GM12878 (cell line): ENCODE results near the gene ESRRB. TPM values are rescaled to one million over a fixed set of nuclear protein-coding genes. Genes with fewer than 3 reads are reported as not detected.

ENCODE experiments used
- ATAC-seq: fragments of 200-7000 bp; cut with Tn5 transposase; 3 replicates; pipeline ENCODE4 v1.9.1; 2020; ENCODE audit warnings: mild to moderate bottlenecking, moderate library complexity
- Bru-seq: library from RNA; stranded (reverse); fragments of 400-500 nt; gene quantifications from one replicate; lab custom pipeline; 2021; lab: Mats Ljungman, UMichigan
- BruChase-seq, 2 experiments: library from RNA; stranded (reverse); fragments of 400-500 nt; gene quantifications; one replicate each; lab custom pipeline; 2021; lab: Mats Ljungman, UMichigan
- BruUV-seq: library from RNA; stranded (reverse); fragments of 400-500 nt; replicated peaks from 2 replicates; lab custom pipeline; 2021; lab: Mats Ljungman, UMichigan
- CTCF ChIA-PET: fragments of 300-600 bp; sonication (Branson Sonifier 250); formaldehyde crosslinking; extraction: SDS; loops from one replicate; lab custom pipeline; 2021; ENCODE audit warnings: inconsistent platforms; lab: Yijun Ruan, JAX
- POLR2A ChIA-PET: fragments of 350-600 bp; formaldehyde crosslinking; extraction: SDS; loops from one replicate; lab custom pipeline; 2021; ENCODE audit warnings: inconsistent platforms; lab: Charles Lee
- RAD21 ChIA-PET: fragments of 300-600 bp; sonication (Branson Sonifier 250); formaldehyde crosslinking; loops from one replicate; lab custom pipeline; 2023; ENCODE audit warnings: antibody characterized with exemption; ENCODE audit not compliant: unreplicated experiment; lab: Charles Lee
- SMC1A ChIA-PET: fragments of 300-600 bp; sonication (Branson Sonifier 250); formaldehyde crosslinking; loops from one replicate; lab custom pipeline; 2023; ENCODE audit not compliant: unreplicated experiment, uncharacterized antibody; lab: Charles Lee
- DNase-seq: peaks from one replicate; pipeline ENCODE4 v3.0.0-alpha.2; 2011; ENCODE audit warnings: low read depth, low spot score
- FAIRE-seq: peaks from 3 replicates; lab custom pipeline; 2011; peaks lifted over from hg19 to GRCh38; lab: Jason Lieb, UNC
- H2AFZ ChIP-seq: 2 replicates; pipeline ENCODE4 v1.6.0; 2011; ENCODE audit warnings: low read depth, low read length, control low read depth; ENCODE audit not compliant: control insufficient read depth
- H3K27ac ChIP-seq: 2 replicates; pipeline ENCODE4 v1.5.1; 2011; ENCODE audit warnings: control low read depth; ENCODE audit not compliant: control insufficient read depth, insufficient read depth
- H3K27me3 ChIP-seq, 2 experiments: replicated peaks in 1 of 2; 2 replicates each; pipeline versions ENCODE4 v1.6.0 to v1.6.1; 2011; ENCODE audit warnings: low read length in 1 of 2; ENCODE audit not compliant: control insufficient read depth in 2 of 2, insufficient read depth in 2 of 2
- H3K36me3 ChIP-seq, 2 experiments: 2 replicates each; pipeline ENCODE4 v1.5.1; 2011; ENCODE audit warnings: low read length in 1 of 2; ENCODE audit not compliant: control insufficient read depth in 2 of 2, insufficient read depth in 2 of 2
- H3K4me1 ChIP-seq: 2 replicates; pipeline ENCODE4 v1.6.1; 2011; ENCODE audit warnings: mild to moderate bottlenecking, low read length, moderate library complexity, mixed read lengths; ENCODE audit not compliant: control insufficient read depth, insufficient read depth
- H3K4me2 ChIP-seq: 2 replicates; pipeline ENCODE4 v1.6.0; 2011; ENCODE audit warnings: control low read depth; ENCODE audit not compliant: control insufficient read depth, insufficient read depth
- H3K4me3 ChIP-seq: fragments of 200-600 bp; sonication (generic); 2 replicates; pipeline ENCODE4 v1.5.1; 2016
- H3K79me2 ChIP-seq: 2 replicates; pipeline ENCODE4 v1.6.0; 2011; ENCODE audit warnings: low read length; ENCODE audit not compliant: control insufficient read depth, insufficient read depth
- H3K9ac ChIP-seq: 2 replicates; pipeline ENCODE4 v1.8.0; 2011; ENCODE audit warnings: low read length, control low read depth, mixed read lengths; ENCODE audit not compliant: control insufficient read depth, insufficient read depth
- H3K9me3 ChIP-seq: replicated peaks from 3 replicates; pipeline ENCODE4 v1.5.1; 2011; ENCODE audit warnings: mild to moderate bottlenecking, low read length; ENCODE audit not compliant: control insufficient read depth, insufficient read depth
- H4K20me1 ChIP-seq: 2 replicates; pipeline ENCODE4 v1.6.0; 2011; ENCODE audit not compliant: control insufficient read depth, insufficient read depth
- EED ChIP-seq: sonication (generic); IDR thresholded peaks from 2 replicates; pipeline ENCODE4 v1.6.1; 2016; ENCODE audit warnings: antibody characterized with exemption, low read depth
- MYB ChIP-seq: fragments of 150-350 bp; IDR thresholded peaks from 2 replicates; pipeline ENCODE4 v1.6.1; 2014; ENCODE audit warnings: mild to moderate bottlenecking, low read depth, low read length, borderline replicate concordance
- NBN ChIP-seq: fragments of 450-650 bp; IDR thresholded peaks from 2 replicates; pipeline ENCODE4 v1.6.1; 2016
- NR2C1 ChIP-seq: fragments of 450-650 bp; IDR thresholded peaks from 2 replicates; pipeline ENCODE4 v1.6.1; 2017; ENCODE audit warnings: antibody characterized with exemption, mild to moderate bottlenecking, moderate library complexity
- PAX5 ChIP-seq: IDR thresholded peaks from 2 replicates; pipeline ENCODE4 v1.6.1; 2011; ENCODE audit warnings: low read depth, low read length, borderline replicate concordance
- RCOR1 ChIP-seq: conservative IDR thresholded peaks from 2 replicates; pipeline ENCODE4 v1.6.1; 2012; ENCODE audit warnings: low read depth, low read length, improper control_type of control experiment
- SRF ChIP-seq, 2 experiments: IDR thresholded peaks; 2 replicates each; pipeline ENCODE4 v1.6.1; 2011; ENCODE audit warnings: low read depth in 2 of 2, low read length in 2 of 2, mild to moderate bottlenecking in 1 of 2, moderate library complexity in 1 of 2
- TCF12 ChIP-seq: IDR thresholded peaks from 2 replicates; pipeline ENCODE4 v1.6.1; 2011; ENCODE audit warnings: low read depth, mild to moderate bottlenecking, low read length
- WRNIP1 ChIP-seq: IDR thresholded peaks from 2 replicates; pipeline ENCODE4 v1.6.1; 2011; ENCODE audit warnings: low read depth, low read length, improper control_type of control experiment, borderline replicate concordance
- ZNF274 ChIP-seq: IDR thresholded peaks from one replicate; pipeline ENCODE4 v1.8.0; 2011; ENCODE audit not compliant: insufficient read length, insufficient read depth
- WGBS: methylation state at CpG from one replicate; pipeline ENCODE4 v1.1.6; 2016; ENCODE audit warnings: low lambda C conversion rate; ENCODE audit not compliant: insufficient replicate concordance, insufficient coverage; ENCODE audit errors: missing lambda C conversion rate; 5-methylcytosine and 5-hydroxymethylcytosine counted together
- in situ Hi-C: fragments of 300-500 bp; cut with MboI; formaldehyde crosslinking; loops from 9 replicates; pipeline ENCODE4 v1.14.3; 2018; ENCODE audit warnings: mixed read lengths
- intact Hi-C: fragments of 100-400 bp; cut with micrococcal nuclease; formaldehyde crosslinking; loops from one replicate; pipeline ENCODE4 v1.14.2; 2022; ENCODE audit not compliant: unreplicated experiment
- long read RNA-seq, 2 experiments: library from polyadenylated mRNA; unstranded; transcript quantifications; one replicate each; pipeline ENCODE4 v2.0.0, GENCODE V29; 2019 to 2020
- polyA minus RNA-seq, 3 experiments: library from RNA; depleted of rRNA, polyadenylated mRNA; stranded (reverse); fragments of >200 nt; gene quantifications; 2 replicates each; pipeline ENCODE4 v1.2.3, GENCODE V29; 2011
- polyA plus RNA-seq, 11 experiments: library from polyadenylated mRNA; depleted of rRNA in 4 of 11; unstranded in 6 of 11; stranded (reverse) in 5 of 11; fragments of >200 nt; fragmentation: Nextera tagmentation in 4 of 11; fragmentation: Illumina TruSeq in 1 of 11; extraction: Ambion mirVana in 4 of 11; extraction: Trizol in 1 of 11; gene quantifications; 1 replicate in 1 of 11; 2 replicates in 10 of 11; pipeline versions ENCODE4 v1.2.1 to v1.2.3, GENCODE V29; 2011 to 2016; ENCODE audit warnings: inconsistent platforms in 2 of 11, missing spikeins in 2 of 11, low read depth in 1 of 11
- total RNA-seq, 4 experiments: library from RNA; depleted of rRNA in 3 of 4; stranded (reverse); fragments of >200 nt in 3 of 4; fragmentation: Illumina TruSeq in 1 of 4; extraction: Trizol in 1 of 4; gene quantifications; 2 replicates each; pipeline versions ENCODE4 v1.2.1 to v1.2.3, GENCODE V29; 2013 to 2021
- TF ChIP-seq, protein P1 (sequence below): IDR thresholded peaks from 2 replicates; pipeline ENCODE4 v1.6.1; 2011; ENCODE audit warnings: borderline replicate concordance, low read depth, mild to moderate bottlenecking, moderate library complexity, mixed read lengths, low read length; ENCODE audit not compliant: insufficient read depth; ENCODE audit errors: extremely low read length
- TF ChIP-seq, protein P2 (sequence below): fragments of 450-650 bp; formaldehyde crosslinking; IDR thresholded peaks from 2 replicates; pipeline ENCODE4 v1.4.0; 2020; ENCODE audit warnings: mild to moderate bottlenecking, moderate library complexity

The ESRRB gene
- total RNA-seq (2013; cell fraction: nucleolus; rRNA removed): 3.8 and 3.9 TPM in 2 replicates
- total RNA-seq (2014; rRNA removed) (0.05 TPM in 1 of 2 replicates, not detected in the other), total RNA-seq (2014; rRNA removed; fragmentation: Illumina TruSeq; extraction: Trizol) (0.04 TPM in 1 of 2 replicates, not detected in the other), total RNA-seq (2021) (0.18 TPM in 1 of 2 replicates, not detected in the other), polyA plus RNA-seq (2011; rRNA removed) (0.73 and 0.97 TPM in 2 replicates), polyA plus RNA-seq (2014; fragmentation: Illumina TruSeq; extraction: Trizol) (0.03 TPM in 1 of 2 replicates, not detected in the other), polyA plus RNA-seq (2014; fragmentation: Nextera tagmentation; extraction: Ambion mirVana) (not detected), polyA plus RNA-seq (2014; rRNA removed) (0.09 TPM in 1 of 2 replicates, not detected in the other), polyA plus RNA-seq (2016; fragmentation: Nextera tagmentation; extraction: Ambion mirVana) (not detected), polyA minus RNA-seq (2011; rRNA and poly(A)+ RNA removed) (0.51 and 1.0 TPM in 2 replicates), Bru-seq, nascent RNA (percentile 41 among the genes with signal in this experiment), BruChase-seq, experiment 1, labeled RNA remaining after a 6-hour chase (percentile 55 among the genes with signal in this experiment), BruChase-seq, experiment 2, labeled RNA remaining after a 2-hour chase (percentile 51 among the genes with signal in this experiment)
- 0.20 TPM for polyA plus RNA-seq (2011; ENCODE audit: low read depth)
- 0.59 and 1.0 TPM in 2 replicates for polyA plus RNA-seq (2011; cell fraction: cytosol; rRNA removed)
- 2.2 and 5.0 TPM in 2 replicates for polyA plus RNA-seq (2011; cell fraction: nucleus; rRNA removed)
- 0.07 and 0.25 TPM in 2 replicates for polyA plus RNA-seq (2012)
- polyA minus RNA-seq (2011; cell fraction: cytosol; rRNA and poly(A)+ RNA removed): 2.4 TPM in 1 of 2 replicates, not detected in the other
- polyA minus RNA-seq (2011; cell fraction: nucleus; rRNA and poly(A)+ RNA removed): 1.1 and 1.7 TPM in 2 replicates
- long read RNA-seq, experiment 1: 0 reads
- long read RNA-seq, experiment 2, partial matches to known transcripts: 0 of 3 reads
- long read RNA-seq, experiment 2, other reads (novel, unspliced or antisense): 3 of 3 reads

DNA sequence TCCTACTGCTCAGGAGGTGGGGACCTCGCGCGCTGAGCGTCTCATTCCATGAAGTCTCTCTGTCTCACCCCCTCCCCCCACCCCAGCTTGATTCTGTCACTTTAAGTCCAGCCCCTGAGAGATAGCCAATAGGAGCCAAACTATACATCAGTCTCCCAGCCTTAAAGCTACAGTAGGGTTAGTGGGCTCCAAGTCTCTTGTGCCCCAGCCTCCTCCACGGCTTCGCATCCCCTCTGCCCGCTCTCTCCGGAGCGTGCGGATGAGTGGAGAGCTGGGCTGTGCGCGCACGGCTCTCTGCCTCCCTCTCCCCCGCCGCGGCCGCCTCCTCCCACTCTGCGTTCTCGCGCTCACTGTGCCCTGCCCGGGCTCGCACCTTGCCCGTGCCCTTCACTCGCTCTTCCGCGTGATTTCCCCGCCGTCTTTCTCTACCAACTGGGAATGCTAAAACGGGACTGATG lies at the start of gene ESRRB:
Gene ESRRB (plus strand): TSS at position 191 of the 458 bp plus-strand sequence. CDS start 265 bp downstream, at position 456.
- ATAC-seq (no peak), DNase-seq (no peak), FAIRE-seq (no peak)
- Histone ChIP-seq H3K27ac (no peak within 1 kb of the TSS), H3K9ac (no peak within 1 kb of the TSS), H3K27me3 (peaks cover 16 to 25% of the 10 kb centered on the region in 2 experiments), H3K4me2 (0 out of 2 replicates have a peak within 1 kb of the TSS, but pooled peaks have one; percentile 7), H4K20me1 (peaks cover 4% of the 10 kb centered on the region; the same call in 1 of the 2 replicates), H3K4me1 (no peaks in the 10 kb centered on the region), H3K4me3 (no peak within 1 kb of the TSS), H3K79me2 (no peaks in the 10 kb centered on the region), H2AFZ (no peak within 1 kb of the TSS), H3K36me3 (no peaks in the 10 kb centered on the region), H3K9me3 (no peaks in the 10 kb centered on the region)
- ChIA-PET RAD21 (no interaction called here), SMC1A (no interaction called here), CTCF (no interaction called here), POLR2A (no interaction called here)
- intact Hi-C loops (no loop called here), in situ Hi-C loops (no loop called here)
- BruUV-seq: no TSS peak
- 15% methylated on average over 22 of the region's 29 CpGs for WGBS
- TF ChIP-seq EED: no peak
- TF ChIP-seq NR2C1: no peak
- TF ChIP-seq TCF12: no peak
- TF ChIP-seq NBN: no peak
- TF ChIP-seq RCOR1: no peak
- TF ChIP-seq WRNIP1: no peak
- TF ChIP-seq, protein P1, sequence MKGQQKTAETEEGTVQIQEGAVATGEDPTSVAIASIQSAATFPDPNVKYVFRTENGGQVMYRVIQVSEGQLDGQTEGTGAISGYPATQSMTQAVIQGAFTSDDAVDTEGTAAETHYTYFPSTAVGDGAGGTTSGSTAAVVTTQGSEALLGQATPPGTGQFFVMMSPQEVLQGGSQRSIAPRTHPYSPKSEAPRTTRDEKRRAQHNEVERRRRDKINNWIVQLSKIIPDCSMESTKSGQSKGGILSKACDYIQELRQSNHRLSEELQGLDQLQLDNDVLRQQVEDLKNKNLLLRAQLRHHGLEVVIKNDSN: no peak
- no peak for TF ChIP-seq ZNF274
- no peak for TF ChIP-seq PAX5
- no peak for TF ChIP-seq MYB
- no peak for TF ChIP-seq SRF (IDR thresholded peaks at IDR 0.05; ENCODE audit: low read depth in 2 of 2, low read length in 2 of 2)
- TF ChIP-seq, protein P2, sequence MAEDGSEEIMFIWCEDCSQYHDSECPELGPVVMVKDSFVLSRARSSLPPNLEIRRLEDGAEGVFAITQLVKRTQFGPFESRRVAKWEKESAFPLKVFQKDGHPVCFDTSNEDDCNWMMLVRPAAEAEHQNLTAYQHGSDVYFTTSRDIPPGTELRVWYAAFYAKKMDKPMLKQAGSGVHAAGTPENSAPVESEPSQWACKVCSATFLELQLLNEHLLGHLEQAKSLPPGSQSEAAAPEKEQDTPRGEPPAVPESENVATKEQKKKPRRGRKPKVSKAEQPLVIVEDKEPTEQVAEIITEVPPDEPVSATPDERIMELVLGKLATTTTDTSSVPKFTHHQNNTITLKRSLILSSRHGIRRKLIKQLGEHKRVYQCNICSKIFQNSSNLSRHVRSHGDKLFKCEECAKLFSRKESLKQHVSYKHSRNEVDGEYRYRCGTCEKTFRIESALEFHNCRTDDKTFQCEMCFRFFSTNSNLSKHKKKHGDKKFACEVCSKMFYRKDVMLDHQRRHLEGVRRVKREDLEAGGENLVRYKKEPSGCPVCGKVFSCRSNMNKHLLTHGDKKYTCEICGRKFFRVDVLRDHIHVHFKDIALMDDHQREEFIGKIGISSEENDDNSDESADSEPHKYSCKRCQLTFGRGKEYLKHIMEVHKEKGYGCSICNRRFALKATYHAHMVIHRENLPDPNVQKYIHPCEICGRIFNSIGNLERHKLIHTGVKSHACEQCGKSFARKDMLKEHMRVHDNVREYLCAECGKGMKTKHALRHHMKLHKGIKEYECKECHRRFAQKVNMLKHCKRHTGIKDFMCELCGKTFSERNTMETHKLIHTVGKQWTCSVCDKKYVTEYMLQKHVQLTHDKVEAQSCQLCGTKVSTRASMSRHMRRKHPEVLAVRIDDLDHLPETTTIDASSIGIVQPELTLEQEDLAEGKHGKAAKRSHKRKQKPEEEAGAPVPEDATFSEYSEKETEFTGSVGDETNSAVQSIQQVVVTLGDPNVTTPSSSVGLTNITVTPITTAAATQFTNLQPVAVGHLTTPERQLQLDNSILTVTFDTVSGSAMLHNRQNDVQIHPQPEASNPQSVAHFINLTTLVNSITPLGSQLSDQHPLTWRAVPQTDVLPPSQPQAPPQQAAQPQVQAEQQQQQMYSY (CRISPR knock-in tag): no peak
